ENCODE results near the gene RTKN. TPM values are rescaled to one million over a fixed set of nuclear protein-coding genes. Genes with fewer than 3 reads are reported as not detected.

The RTKN gene
- total and polyA plus RNA-seq, 2 of the 13 experiments (the other 11 are each of a cell fraction or from before 2014, with no cell fraction given), result 159 to 166 TPM

DNA sequence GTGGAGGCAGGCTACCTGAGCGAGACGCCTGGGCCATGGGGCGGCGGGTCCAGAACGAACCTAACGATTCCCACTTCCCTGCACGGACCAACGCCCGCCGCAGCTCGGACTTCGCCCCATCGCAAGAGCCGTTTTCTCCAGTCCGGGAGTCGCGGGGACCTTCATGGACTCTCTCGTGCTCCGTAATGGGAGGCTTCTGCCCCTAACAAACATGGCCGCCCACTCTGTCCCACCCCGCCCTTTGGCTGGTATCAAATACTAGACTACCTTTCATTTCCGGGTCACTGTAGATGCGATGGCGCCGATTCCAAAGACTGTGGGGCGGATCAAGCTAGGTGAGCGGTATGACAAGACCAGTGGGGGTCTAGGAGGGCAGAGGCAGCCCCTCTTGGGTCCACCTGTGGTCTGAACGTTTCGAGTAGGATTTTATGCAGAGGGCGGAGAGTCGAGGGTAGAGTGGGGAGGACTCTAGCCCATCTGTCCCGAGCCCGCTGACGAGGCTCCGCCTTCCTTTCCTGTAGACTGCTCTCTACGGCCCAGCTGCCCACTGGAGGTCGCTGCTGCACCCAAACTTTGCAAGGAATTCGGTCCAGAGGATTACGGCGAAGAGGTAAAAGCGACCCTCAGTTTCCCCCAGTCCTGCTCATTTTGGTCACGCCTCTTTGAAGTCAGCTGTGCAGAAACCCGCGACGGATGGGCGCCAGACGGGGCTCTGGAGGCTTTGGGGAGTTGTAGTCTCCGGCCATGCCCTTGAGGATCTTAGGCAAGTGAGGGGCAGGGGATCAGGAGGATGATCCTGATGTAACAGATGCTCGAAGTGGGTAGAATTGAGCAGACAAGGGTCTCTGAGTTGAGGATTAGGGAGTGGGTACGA is 41.3 kb upstream of the RTKN start, which contains the start of the genes CCDC142 and TTC31 (continued):
- TF ChIP-seq, protein P1, sequence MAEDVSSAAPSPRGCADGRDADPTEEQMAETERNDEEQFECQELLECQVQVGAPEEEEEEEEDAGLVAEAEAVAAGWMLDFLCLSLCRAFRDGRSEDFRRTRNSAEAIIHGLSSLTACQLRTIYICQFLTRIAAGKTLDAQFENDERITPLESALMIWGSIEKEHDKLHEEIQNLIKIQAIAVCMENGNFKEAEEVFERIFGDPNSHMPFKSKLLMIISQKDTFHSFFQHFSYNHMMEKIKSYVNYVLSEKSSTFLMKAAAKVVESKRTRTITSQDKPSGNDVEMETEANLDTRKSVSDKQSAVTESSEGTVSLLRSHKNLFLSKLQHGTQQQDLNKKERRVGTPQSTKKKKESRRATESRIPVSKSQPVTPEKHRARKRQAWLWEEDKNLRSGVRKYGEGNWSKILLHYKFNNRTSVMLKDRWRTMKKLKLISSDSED (CRISPR knock-in tag; IDR thresholded peaks at IDR 0.05), result no peak
- TF ChIP-seq SMAD1 (CRISPR knock-in tag; IDR thresholded peaks at IDR 0.05; ENCODE audit: borderline replicate concordance, low read depth), result peak; percentile 92; the same call in 1 of the 2 replicates
- no peak for TF ChIP-seq ZBTB7A (CRISPR knock-in tag; IDR thresholded peaks at IDR 0.05)
- no peak for TF ChIP-seq ZNF101 (CRISPR knock-in tag; IDR thresholded peaks at IDR 0.05; ENCODE audit: borderline replicate concordance, low read depth)
- TF ChIP-seq ZNF616 (CRISPR knock-in tag; IDR thresholded peaks at IDR 0.05; ENCODE audit: low read depth), result no peak; the same call in 1 of the 2 replicates
- TF ChIP-seq, protein P2, sequence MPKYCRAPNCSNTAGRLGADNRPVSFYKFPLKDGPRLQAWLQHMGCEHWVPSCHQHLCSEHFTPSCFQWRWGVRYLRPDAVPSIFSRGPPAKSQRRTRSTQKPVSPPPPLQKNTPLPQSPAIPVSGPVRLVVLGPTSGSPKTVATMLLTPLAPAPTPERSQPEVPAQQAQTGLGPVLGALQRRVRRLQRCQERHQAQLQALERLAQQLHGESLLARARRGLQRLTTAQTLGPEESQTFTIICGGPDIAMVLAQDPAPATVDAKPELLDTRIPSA (CRISPR knock-in tag; IDR thresholded peaks at IDR 0.05; ENCODE audit: borderline replicate concordance), result peak; percentile 85; the same call in 1 of the 2 replicates
- TF ChIP-seq ZNF329 (CRISPR knock-in tag; IDR thresholded peaks at IDR 0.05; ENCODE audit: low read depth), result 0 out of 2 replicates have a peak, but pooled peaks have one; percentile 37
- TF ChIP-seq ZNF253 (CRISPR knock-in tag; IDR thresholded peaks at IDR 0.05; ENCODE audit: borderline replicate concordance), result no peak
- peak; percentile 12; the same call in 1 of the 2 replicates for TF ChIP-seq ZNF776 (CRISPR knock-in tag; IDR thresholded peaks at IDR 0.05)
- no peak for TF ChIP-seq ZNF557 (CRISPR knock-in tag; IDR thresholded peaks at IDR 0.05)
- peak; percentile 46; the same call in 1 of the 2 replicates for TF ChIP-seq ZNF124 (CRISPR knock-in tag; IDR thresholded peaks at IDR 0.05)
- no peak for TF ChIP-seq SETDB1 (CRISPR knock-in tag; IDR thresholded peaks at IDR 0.05; ENCODE audit: borderline replicate concordance)
- TF ChIP-seq ZNF484 (CRISPR knock-in tag; IDR thresholded peaks at IDR 0.05; ENCODE audit: borderline replicate concordance, low read depth), result no peak
- TF ChIP-seq FOSL1 (CRISPR knock-in tag; IDR thresholded peaks at IDR 0.05; ENCODE audit: borderline replicate concordance), result no peak
- TF ChIP-seq, protein P3, sequence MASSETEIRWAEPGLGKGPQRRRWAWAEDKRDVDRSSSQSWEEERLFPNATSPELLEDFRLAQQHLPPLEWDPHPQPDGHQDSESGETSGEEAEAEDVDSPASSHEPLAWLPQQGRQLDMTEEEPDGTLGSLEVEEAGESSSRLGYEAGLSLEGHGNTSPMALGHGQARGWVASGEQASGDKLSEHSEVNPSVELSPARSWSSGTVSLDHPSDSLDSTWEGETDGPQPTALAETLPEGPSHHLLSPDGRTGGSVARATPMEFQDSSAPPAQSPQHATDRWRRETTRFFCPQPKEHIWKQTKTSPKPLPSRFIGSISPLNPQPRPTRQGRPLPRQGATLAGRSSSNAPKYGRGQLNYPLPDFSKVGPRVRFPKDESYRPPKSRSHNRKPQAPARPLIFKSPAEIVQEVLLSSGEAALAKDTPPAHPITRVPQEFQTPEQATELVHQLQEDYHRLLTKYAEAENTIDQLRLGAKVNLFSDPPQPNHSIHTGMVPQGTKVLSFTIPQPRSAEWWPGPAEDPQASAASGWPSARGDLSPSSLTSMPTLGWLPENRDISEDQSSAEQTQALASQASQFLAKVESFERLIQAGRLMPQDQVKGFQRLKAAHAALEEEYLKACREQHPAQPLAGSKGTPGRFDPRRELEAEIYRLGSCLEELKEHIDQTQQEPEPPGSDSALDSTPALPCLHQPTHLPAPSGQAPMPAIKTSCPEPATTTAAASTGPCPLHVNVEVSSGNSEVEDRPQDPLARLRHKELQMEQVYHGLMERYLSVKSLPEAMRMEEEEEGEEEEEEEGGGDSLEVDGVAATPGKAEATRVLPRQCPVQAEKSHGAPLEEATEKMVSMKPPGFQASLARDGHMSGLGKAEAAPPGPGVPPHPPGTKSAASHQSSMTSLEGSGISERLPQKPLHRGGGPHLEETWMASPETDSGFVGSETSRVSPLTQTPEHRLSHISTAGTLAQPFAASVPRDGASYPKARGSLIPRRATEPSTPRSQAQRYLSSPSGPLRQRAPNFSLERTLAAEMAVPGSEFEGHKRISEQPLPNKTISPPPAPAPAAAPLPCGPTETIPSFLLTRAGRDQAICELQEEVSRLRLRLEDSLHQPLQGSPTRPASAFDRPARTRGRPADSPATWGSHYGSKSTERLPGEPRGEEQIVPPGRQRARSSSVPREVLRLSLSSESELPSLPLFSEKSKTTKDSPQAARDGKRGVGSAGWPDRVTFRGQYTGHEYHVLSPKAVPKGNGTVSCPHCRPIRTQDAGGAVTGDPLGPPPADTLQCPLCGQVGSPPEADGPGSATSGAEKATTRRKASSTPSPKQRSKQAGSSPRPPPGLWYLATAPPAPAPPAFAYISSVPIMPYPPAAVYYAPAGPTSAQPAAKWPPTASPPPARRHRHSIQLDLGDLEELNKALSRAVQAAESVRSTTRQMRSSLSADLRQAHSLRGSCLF (CRISPR knock-in tag; IDR thresholded peaks at IDR 0.05; ENCODE audit: borderline replicate concordance), result no peak
- TF ChIP-seq, protein P4, sequence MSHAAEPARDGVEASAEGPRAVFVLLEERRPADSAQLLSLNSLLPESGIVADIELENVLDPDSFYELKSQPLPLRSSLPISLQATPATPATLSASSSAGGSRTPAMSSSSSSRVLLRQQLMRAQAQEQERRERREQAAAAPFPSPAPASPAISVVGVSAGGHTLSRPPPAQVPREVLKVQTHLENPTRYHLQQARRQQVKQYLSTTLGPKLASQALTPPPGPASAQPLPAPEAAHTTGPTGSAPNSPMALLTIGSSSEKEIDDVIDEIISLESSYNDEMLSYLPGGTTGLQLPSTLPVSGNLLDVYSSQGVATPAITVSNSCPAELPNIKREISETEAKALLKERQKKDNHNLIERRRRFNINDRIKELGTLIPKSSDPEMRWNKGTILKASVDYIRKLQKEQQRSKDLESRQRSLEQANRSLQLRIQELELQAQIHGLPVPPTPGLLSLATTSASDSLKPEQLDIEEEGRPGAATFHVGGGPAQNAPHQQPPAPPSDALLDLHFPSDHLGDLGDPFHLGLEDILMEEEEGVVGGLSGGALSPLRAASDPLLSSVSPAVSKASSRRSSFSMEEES (CRISPR knock-in tag; IDR thresholded peaks at IDR 0.05), result no peak
- TF ChIP-seq ZNF430 (CRISPR knock-in tag; IDR thresholded peaks at IDR 0.05), result peak; percentile 92
- peak; percentile 86; the same call in 1 of the 2 replicates for TF ChIP-seq ZNF670 (CRISPR knock-in tag; IDR thresholded peaks at IDR 0.05; ENCODE audit: borderline replicate concordance)
- no peak for TF ChIP-seq FOXA1 (IDR thresholded peaks at IDR 0.05)
- no peak; the same call in 1 of the 2 replicates for TF ChIP-seq FOXA1 (CRISPR knock-in tag; IDR thresholded peaks at IDR 0.05)
